CD8-positive, alpha-beta memory T cell (primary cell): ENCODE data around the gene EEFSEC. TPM values are rescaled to one million over a fixed set of nuclear protein-coding genes. Genes with fewer than 3 reads are reported as not detected.

Experiments
- CTCF ChIA-PET: fragments of 350-600 bp; sonication (Branson Sonifier 250); formaldehyde crosslinking; loops from one replicate; lab custom pipeline; 2021; ENCODE audit warnings: antibody characterized with exemption; lab: Charles Lee
- POLR2A ChIA-PET: fragments of 350-600 bp; sonication (Branson Sonifier 250); formaldehyde crosslinking; loops from one replicate; lab custom pipeline; 2021; ENCODE audit warnings: antibody characterized with exemption; lab: Charles Lee
- DNase-seq, 5 donors: peaks; one replicate each; pipeline versions ENCODE4 v3.0.0 to v3.0.0-alpha.2; 2020 to 2022; ENCODE audit warnings: mixed read lengths in 1 of 5
- H3K27ac ChIP-seq: one replicate; pipeline ENCODE4 v1.7.0; 2013; ENCODE audit warnings: low read depth, mild to moderate bottlenecking, low read length, moderate library complexity
- H3K27me3 ChIP-seq: 2 replicates; pipeline ENCODE4 v1.7.0; 2013; ENCODE audit warnings: low read length, mild to moderate bottlenecking; ENCODE audit not compliant: insufficient read depth, poor library complexity, severe bottlenecking
- H3K36me3 ChIP-seq: 2 replicates; pipeline ENCODE4 v1.7.0; 2013; ENCODE audit warnings: mild to moderate bottlenecking, low read length, moderate library complexity; ENCODE audit not compliant: insufficient read depth
- H3K4me1 ChIP-seq: 2 replicates; pipeline ENCODE4 v1.7.0; 2013; ENCODE audit warnings: mild to moderate bottlenecking, low read length, moderate library complexity; ENCODE audit not compliant: insufficient read depth
- H3K4me3 ChIP-seq: 2 replicates; pipeline ENCODE4 v1.7.0; 2013; ENCODE audit warnings: mild to moderate bottlenecking, low read length
- H3K9me3 ChIP-seq: 2 replicates; pipeline ENCODE4 v1.7.0; 2013; ENCODE audit warnings: mild to moderate bottlenecking, low read length
- H3K27ac Mint-ChIP-seq, 8 donors: one replicate each; pipeline ENCODE4 v1.8.0; 2020 to 2021; ENCODE audit warnings: mixed read lengths in 8 of 8, mild to moderate bottlenecking in 6 of 8, inconsistent platforms in 3 of 8, moderate library complexity in 3 of 8
- H3K27me3 Mint-ChIP-seq, 2 donors: one replicate each; pipeline ENCODE4 v1.8.0; 2020 to 2021; ENCODE audit warnings: mixed read lengths in 2 of 2, mild to moderate bottlenecking in 1 of 2, moderate library complexity in 1 of 2
- H3K36me3 Mint-ChIP-seq, 3 donors: one replicate each; pipeline ENCODE4 v1.8.0; 2020 to 2021; ENCODE audit warnings: mixed read lengths in 3 of 3, inconsistent platforms in 1 of 3, mild to moderate bottlenecking in 1 of 3
- H3K4me1 Mint-ChIP-seq, 3 donors: one replicate each; pipeline ENCODE4 v1.8.0; 2020 to 2021; ENCODE audit warnings: mixed read lengths in 3 of 3, inconsistent platforms in 1 of 3, mild to moderate bottlenecking in 1 of 3
- H3K4me3 Mint-ChIP-seq, 7 donors: one replicate each; pipeline ENCODE4 v1.8.0; 2020 to 2021; ENCODE audit warnings: mixed read lengths in 7 of 7, mild to moderate bottlenecking in 6 of 7, moderate library complexity in 4 of 7, inconsistent platforms in 2 of 7
- H3K9me3 Mint-ChIP-seq, 5 donors: one replicate each; pipeline ENCODE4 v1.8.0; 2020 to 2022; ENCODE audit warnings: mixed read lengths in 5 of 5, mild to moderate bottlenecking in 3 of 5, moderate library complexity in 2 of 5, inconsistent platforms in 1 of 5
- polyA plus RNA-seq: library from polyadenylated mRNA; unstranded; fragments of 300-500 nt; fragmentation: Illumina TruSeq; gene quantifications from one replicate; pipeline ENCODE4 v1.2.3, GENCODE V29; 2021
- total RNA-seq, 2 experiments: library from RNA; stranded (reverse); gene quantifications; one replicate each; pipeline ENCODE4 v1.2.3, GENCODE V29; 2021

Gene EEFSEC
- total and polyA plus RNA-seq, 3 experiments from 2014 or later = 20.4 to 28.6 (median 21.8) TPM

DNA sequence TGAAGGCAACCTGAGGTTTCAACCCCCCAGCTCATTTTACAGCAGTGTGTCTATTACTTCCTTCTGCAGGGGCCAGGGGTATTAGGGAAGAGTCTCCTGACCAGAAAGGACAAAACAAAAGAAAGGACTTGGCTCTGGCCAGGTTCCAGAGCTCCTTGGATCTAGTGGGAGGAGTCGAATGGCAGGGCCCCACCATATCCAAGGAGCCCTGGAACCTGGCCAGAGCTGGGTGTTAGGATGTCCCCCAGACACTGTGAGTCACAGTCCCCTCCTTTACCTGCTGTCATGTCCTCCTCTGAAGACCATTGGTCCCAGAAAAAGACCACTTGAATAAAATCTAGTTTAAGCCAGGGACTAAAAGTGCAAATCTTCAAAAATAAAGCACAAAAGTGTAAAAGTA lies 113.2 kb downstream of the EEFSEC start:
- no peak for DNase-seq
- Histone ChIP-seq H3K36me3 (no peaks in the 10 kb centered on the region), H3K4me3 (no peak overlapping the region), H3K27ac (no peak overlapping the region), H3K27me3 (no peaks in the 10 kb centered on the region), H3K4me1 (no peaks in the 10 kb centered on the region), H3K9me3 (no peaks in the 10 kb centered on the region)
- Mint-ChIP-seq H3K9me3 (peaks cover 0 to 1% (median 0%) of the 10 kb centered on the region in 5 donors), H3K36me3 (peaks cover 4 to 85% (median 31%) of the 10 kb centered on the region in 3 donors), H3K27me3 (no peaks in the 10 kb centered on the region), H3K27ac (peak overlapping the region in 2 of 8 donors; percentile 78 to 81), H3K4me3 (no peak overlapping the region), H3K4me1 (peaks cover 0 to 1% (median 0%) of the 10 kb centered on the region in 3 donors)
- ChIA-PET CTCF (no interaction called here), POLR2A (no interaction called here)

DNA sequence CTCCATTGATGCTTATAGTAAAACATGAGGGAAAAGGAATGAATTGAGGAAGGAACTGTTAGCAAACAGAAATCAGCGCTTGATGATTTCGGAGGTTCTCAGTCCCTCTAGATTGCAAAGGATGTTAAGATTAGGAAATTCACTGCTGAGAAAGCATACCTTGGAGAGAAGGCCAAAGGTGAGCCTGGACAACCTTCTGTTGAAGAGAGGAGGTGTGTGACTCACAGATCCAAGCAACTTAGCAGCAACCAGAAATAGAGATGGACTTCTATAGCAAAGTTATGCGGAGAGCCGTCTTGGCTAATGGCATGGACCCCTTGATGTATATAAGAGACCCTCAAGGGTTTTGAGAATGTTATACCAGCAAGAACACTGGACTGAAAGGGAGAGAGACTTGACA lies 114.3 kb downstream of the EEFSEC start:
- no peaks in the 10 kb centered on the region for H3K9me3 ChIP-seq
- no peaks in the 10 kb centered on the region for H3K27me3 ChIP-seq
- no peaks in the 10 kb centered on the region for H3K4me1 ChIP-seq
- no peaks in the 10 kb centered on the region for H3K27me3 Mint-ChIP-seq
- peaks cover 0 to 84% (median 26%) of the 10 kb centered on the region in 3 donors for H3K36me3 Mint-ChIP-seq
- ChIA-PET CTCF (no interaction called here), POLR2A (no interaction called here)
- H3K4me1 Mint-ChIP-seq = peaks cover 0 to 1% (median 0%) of the 10 kb centered on the region in 3 donors
- H3K4me3 Mint-ChIP-seq = no peak overlapping the region
- H3K27ac ChIP-seq = no peak overlapping the region
- no peak overlapping the region for H3K27ac Mint-ChIP-seq
- no peaks in the 10 kb centered on the region for H3K36me3 ChIP-seq
- no peaks in the 10 kb centered on the region for H3K9me3 Mint-ChIP-seq
- DNase-seq = no peak
- H3K4me3 ChIP-seq = no peak overlapping the region

DNA sequence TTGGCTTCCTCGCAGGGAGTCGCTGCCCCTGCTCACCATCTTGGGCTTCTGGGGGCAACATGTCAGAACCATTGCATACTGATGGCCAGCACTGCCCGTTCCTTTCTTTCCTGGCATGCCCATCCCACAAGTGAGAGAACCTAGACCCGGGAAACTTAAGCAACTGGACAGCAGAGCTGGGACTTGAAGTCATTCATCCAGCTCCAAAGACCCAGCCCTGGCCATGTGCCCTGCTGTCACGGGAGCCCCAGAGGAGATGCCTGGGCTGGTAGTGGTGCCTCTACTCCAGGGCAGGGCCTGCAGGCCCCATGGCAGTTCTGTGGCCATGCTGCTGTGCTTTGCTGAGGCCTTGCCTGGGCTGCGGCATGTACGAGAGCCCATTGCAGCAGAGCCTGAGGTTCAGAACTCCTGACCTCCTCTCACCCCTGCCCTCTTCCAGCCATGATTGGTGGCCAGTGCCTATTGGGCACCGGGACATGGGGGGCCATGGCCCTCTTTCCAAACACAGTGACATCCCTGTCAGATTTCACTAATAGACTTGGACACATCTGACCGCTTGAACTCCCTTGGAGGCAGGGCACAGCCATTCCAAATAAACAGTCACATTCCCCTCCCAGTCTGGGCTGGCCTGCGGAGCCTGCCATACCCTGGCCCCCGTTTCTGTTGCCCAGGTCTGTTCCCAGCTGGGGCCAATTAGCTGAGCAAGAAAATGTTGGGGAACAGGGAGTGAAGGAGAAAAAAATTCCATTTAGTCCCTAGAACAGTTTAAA lies 115.9 kb downstream of the EEFSEC start:
- Mint-ChIP-seq H3K36me3 (peaks cover 0 to 73% (median 21%) of the 10 kb centered on the region in 3 donors), H3K4me1 (peaks cover 0 to 1% (median 0%) of the 10 kb centered on the region in 3 donors), H3K27ac (peak overlapping the region in 1 of 8 donors; percentile 44), H3K27me3 (no peaks in the 10 kb centered on the region), H3K4me3 (no peak overlapping the region), H3K9me3 (no peaks in the 10 kb centered on the region)
- ChIA-PET CTCF (interaction anchor here (1.0 kb wide), 1 partner anchor 11 kb away, joined by 3 read pairs; no protein-coding TSS in a partner anchor), POLR2A (no interaction called here)
- Histone ChIP-seq H3K27me3 (no peaks in the 10 kb centered on the region), H3K36me3 (no peaks in the 10 kb centered on the region), H3K4me3 (no peak overlapping the region), H3K4me1 (no peaks in the 10 kb centered on the region), H3K27ac (no peak overlapping the region), H3K9me3 (no peaks in the 10 kb centered on the region)
- DNase-seq = no peak

DNA sequence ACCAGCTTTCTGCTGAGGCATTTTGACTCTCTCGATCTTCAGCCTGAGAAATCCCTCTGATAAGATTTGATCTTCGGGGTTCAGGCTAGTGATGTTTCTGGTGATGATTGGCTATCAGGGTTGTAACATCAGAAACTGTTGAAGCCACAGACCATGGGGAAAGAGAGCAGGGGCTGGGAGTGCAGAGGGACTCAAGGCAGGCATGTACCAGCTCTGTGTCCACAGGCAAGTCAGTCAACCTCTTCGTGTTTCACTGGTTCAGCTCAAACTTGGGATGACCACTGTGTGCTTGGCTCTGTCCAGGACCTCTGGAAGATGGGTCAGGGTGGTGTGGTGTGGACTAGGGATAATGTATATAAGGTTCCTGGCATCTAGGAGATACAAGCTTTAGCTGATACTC lies 116.5 kb downstream of the EEFSEC start:
- no peaks in the 10 kb centered on the region for H3K27me3 Mint-ChIP-seq
- Histone ChIP-seq H3K36me3 (no peaks in the 10 kb centered on the region), H3K4me1 (no peaks in the 10 kb centered on the region), H3K9me3 (no peaks in the 10 kb centered on the region), H3K27me3 (no peaks in the 10 kb centered on the region), H3K4me3 (no peak overlapping the region), H3K27ac (no peak overlapping the region)
- H3K27ac Mint-ChIP-seq = peak overlapping the region in 2 of 8 donors; percentile 49 to 63
- ChIA-PET CTCF (interaction anchor here (1.0 kb wide), 1 partner anchor 10 kb away, joined by 3 read pairs; no protein-coding TSS in a partner anchor), POLR2A (no interaction called here)
- no peak overlapping the region for H3K4me3 Mint-ChIP-seq
- H3K36me3 Mint-ChIP-seq = peaks cover 0 to 70% (median 21%) of the 10 kb centered on the region in 3 donors
- H3K4me1 Mint-ChIP-seq = peaks cover 0 to 1% (median 0%) of the 10 kb centered on the region in 3 donors
- no peak for DNase-seq
- no peaks in the 10 kb centered on the region for H3K9me3 Mint-ChIP-seq

DNA sequence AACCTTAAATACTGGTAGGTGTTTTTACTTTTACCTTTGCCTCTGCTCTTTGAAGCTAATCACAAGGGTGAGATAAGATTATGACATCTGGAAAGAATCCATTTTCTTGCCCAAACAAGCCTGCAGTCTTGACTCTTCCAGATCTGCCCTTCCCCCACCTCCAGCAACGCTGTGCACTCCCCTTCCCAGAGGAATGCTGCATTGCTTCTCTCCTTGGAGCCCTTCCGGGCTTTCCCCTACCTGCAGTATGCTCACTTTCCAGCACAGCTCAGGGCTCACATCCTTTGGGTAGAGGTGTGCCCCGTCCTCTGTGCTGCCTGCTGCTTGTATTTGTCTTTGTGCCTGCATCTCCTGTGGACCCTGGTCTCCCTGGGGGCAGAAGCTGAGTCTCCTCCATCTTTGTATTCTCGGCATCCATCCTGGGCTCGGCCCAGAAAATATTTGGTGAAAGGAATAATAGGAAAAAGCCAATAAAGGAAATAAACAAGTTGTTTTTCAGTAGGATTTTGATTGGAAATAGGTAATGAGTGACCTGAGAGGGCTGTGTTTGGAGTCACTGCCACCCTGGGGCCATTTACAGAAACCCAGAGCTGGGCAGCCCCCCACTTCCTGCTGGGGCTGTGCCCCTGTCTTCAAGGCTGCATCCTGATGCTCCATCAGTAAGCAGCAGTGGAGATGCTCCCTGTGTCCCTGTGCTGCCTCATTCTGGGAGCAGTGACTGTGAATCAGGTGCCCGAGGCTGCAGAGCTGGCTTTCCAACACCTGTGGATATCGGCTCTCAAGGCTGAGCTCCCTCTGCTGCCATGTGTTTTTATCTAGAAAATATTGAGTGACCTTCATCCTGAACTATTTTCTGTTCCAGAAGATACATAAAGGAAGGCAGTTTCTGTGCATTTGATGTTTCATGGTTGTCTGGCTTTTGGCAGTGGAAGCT lies 117.5 kb downstream of the EEFSEC start:
- no peaks in the 10 kb centered on the region for H3K27me3 Mint-ChIP-seq
- no peak overlapping the region for H3K4me3 Mint-ChIP-seq
- ChIA-PET CTCF (no interaction called here), POLR2A (no interaction called here)
- peak overlapping the region in 3 of 8 donors; percentile 47 to 92 (median 50) for H3K27ac Mint-ChIP-seq
- no peaks in the 10 kb centered on the region for H3K9me3 Mint-ChIP-seq
- no peaks in the 10 kb centered on the region for H3K4me1 ChIP-seq
- H3K4me3 ChIP-seq = no peak overlapping the region
- H3K27me3 ChIP-seq = no peaks in the 10 kb centered on the region
- no peak for DNase-seq
- peaks cover 0 to 60% (median 21%) of the 10 kb centered on the region in 3 donors for H3K36me3 Mint-ChIP-seq
- H3K4me1 Mint-ChIP-seq = peaks cover 0 to 1% (median 0%) of the 10 kb centered on the region in 3 donors
- no peaks in the 10 kb centered on the region for H3K9me3 ChIP-seq
- H3K27ac ChIP-seq = no peak overlapping the region
- no peaks in the 10 kb centered on the region for H3K36me3 ChIP-seq

DNA sequence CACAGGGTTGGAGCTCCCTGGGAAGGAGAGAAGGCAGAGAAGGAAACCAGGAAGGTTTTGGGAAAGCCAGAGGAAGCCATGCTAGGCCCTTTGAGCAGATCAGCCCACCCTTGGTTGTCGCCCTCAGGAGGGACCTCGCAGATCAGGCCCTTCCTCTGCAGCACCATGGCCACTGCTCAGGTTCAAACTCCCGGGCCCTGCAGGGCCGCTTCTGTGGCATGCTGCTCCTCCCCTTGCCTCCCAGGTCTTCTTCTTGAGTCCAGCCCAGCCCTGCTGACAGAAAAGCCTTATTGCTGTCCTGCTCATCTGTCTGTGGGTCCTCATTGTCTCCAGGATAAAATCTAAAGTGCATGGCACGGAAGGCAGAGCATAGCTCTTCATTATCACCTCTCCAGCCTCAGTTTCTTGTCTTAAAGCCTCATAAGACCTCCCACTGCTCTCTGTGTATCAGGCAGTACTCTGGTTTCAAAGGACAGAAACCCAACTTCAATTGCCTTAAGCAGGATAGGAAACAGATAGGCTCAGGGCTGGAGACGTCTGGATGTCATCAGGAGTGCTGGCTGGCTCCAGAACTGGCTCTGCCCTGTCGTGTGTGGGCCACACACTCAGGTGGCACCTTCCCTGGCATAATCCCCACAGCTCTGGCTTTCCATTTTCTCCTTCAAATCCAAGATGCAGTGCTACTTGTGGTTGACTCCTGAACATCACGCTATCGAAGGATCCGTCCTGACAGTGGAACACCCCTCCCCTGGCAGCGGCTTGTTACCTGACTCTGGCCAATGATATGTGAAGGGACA lies 118.5 kb downstream of the EEFSEC start:
- H3K4me3 ChIP-seq = no peak overlapping the region
- Mint-ChIP-seq H3K27ac (peak overlapping the region in 1 of 8 donors; percentile 47), H3K9me3 (no peaks in the 10 kb centered on the region), H3K4me3 (no peak overlapping the region), H3K36me3 (peaks cover 0 to 55% (median 21%) of the 10 kb centered on the region in 3 donors), H3K27me3 (no peaks in the 10 kb centered on the region), H3K4me1 (peaks cover 0 to 5% (median 3%) of the 10 kb centered on the region in 3 donors)
- no peaks in the 10 kb centered on the region for H3K27me3 ChIP-seq
- CTCF ChIA-PET = no interaction called here
- no peak overlapping the region for H3K27ac ChIP-seq
- no peaks in the 10 kb centered on the region for H3K9me3 ChIP-seq
- H3K4me1 ChIP-seq = no peaks in the 10 kb centered on the region
- POLR2A ChIA-PET = no interaction called here
- no peak for DNase-seq
- no peaks in the 10 kb centered on the region for H3K36me3 ChIP-seq

DNA sequence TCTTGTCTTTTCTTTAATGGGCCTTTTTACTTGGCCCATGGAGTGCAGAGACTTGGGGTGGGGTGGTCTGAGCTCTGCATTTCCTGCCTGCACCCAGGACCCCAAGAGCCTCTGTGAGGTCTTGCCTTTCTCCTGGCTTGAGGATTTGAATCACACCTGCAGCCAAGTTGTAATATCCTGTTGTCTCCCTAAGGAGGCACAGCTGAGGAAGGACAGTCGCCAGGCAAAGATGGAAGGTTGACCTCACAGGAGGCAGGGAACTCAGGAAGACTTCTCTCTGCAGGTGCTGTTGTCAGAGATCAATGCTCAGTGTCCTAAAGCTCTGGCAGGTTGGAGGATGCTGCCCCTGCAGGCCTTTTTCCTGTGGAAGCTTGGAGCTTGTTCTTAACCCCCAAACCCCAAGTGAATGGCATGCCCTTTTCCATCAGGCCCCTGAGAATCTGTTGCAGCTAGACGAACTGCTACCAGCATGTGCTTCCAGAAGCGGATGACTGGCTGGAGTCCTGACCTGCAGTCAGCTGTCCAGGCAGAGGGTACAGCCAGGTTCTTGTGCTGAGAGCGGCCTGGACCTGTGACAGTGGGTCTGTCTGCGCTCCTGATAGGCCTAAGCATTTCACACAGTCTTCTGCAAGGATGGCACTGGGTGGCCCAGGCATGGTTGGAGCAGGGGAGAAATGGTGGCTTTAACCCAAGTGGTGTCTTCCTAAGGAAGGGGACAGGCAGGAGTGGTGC lies 120.0 kb downstream of the EEFSEC start:
- Mint-ChIP-seq H3K9me3 (no peaks in the 10 kb centered on the region), H3K27ac (no peak overlapping the region), H3K4me3 (no peak overlapping the region), H3K27me3 (no peaks in the 10 kb centered on the region), H3K4me1 (peaks cover 0 to 3% (median 3%) of the 10 kb centered on the region in 3 donors), H3K36me3 (peaks cover 0 to 41% (median 15%) of the 10 kb centered on the region in 3 donors)
- Histone ChIP-seq H3K27me3 (no peaks in the 10 kb centered on the region), H3K4me3 (no peak overlapping the region), H3K9me3 (no peaks in the 10 kb centered on the region), H3K27ac (no peak overlapping the region), H3K36me3 (no peaks in the 10 kb centered on the region), H3K4me1 (no peaks in the 10 kb centered on the region)
- no peak for DNase-seq
- ChIA-PET CTCF (no interaction called here), POLR2A (no interaction called here)
